RWPE1 (cell line): Measurements from ENCODE around the gene GABRG3.

Experiments
- CTCF ChIA-PET: fragments of 350-600 bp; sonication (Branson Sonifier 250); formaldehyde crosslinking; extraction: SDS; loops from one replicate; lab custom pipeline; 2021; lab: Yijun Ruan, JAX
- POLR2A ChIA-PET: fragments of 400-600 bp; formaldehyde crosslinking; extraction: SDS; loops from one replicate; lab custom pipeline; 2020; ENCODE audit warnings: antibody characterized with exemption; ENCODE audit not compliant: low non-redundant PET; lab: Yijun Ruan, JAX
- DNase-seq: peaks from one replicate; pipeline ENCODE4 v3.0.0; 2012; ENCODE audit warnings: low spot score
- H3K27ac ChIP-seq: fragments of 450-650 bp; 2 replicates; pipeline ENCODE4 v1.5.1; 2017
- CTCF ChIP-seq: fragments of 450-650 bp; conservative IDR thresholded peaks from 2 replicates; pipeline ENCODE4 v1.5.1; 2017; ENCODE audit warnings: low read depth, mild to moderate bottlenecking

Gene GABRG3

GRCh38 chr15:27123808-27124207 lies 152.8 kb downstream of the GABRG3 start:
- ChIA-PET POLR2A (no interaction called here), CTCF (no interaction called here)
- DNase-seq, result no peak
- no peak overlapping the region for H3K27ac ChIP-seq
- no peak for TF ChIP-seq CTCF

- POLR2A ChIA-PET, result no interaction called here
Observed at GRCh38 chr15:27124287-27124871, 153.4 kb downstream of the GABRG3 start.

GRCh38 chr15:27125185-27125584 lies 154.2 kb downstream of the GABRG3 start:
- DNase-seq, result no peak
- no peak for TF ChIP-seq CTCF
- ChIA-PET POLR2A (no interaction called here), CTCF (no interaction called here)
- H3K27ac ChIP-seq, result no peak overlapping the region

More at GRCh38 chr15:27124287-27124871, 153.4 kb downstream of the GABRG3 start:
- TF ChIP-seq CTCF, result no peak
- H3K27ac ChIP-seq, result no peak overlapping the region
- no peak for DNase-seq
- CTCF ChIA-PET, result no interaction called here

GRCh38 chr15:27126449-27126848 lies 155.5 kb downstream of the GABRG3 start:
- DNase-seq, result no peak
- POLR2A ChIA-PET, result no interaction called here
- H3K27ac ChIP-seq, result no peak overlapping the region
- no peak for TF ChIP-seq CTCF
- CTCF ChIA-PET, result no interaction called here

GRCh38 chr15:27127815-27128570 lies 157.0 kb downstream of the GABRG3 start:
- ChIA-PET CTCF (no interaction called here), POLR2A (no interaction called here)

GRCh38 chr15:27133249-27133648 lies 162.3 kb downstream of the GABRG3 start:
- ChIA-PET CTCF (no interaction called here), POLR2A (no interaction called here)
- no peak for TF ChIP-seq CTCF
- DNase-seq, result no peak
- H3K27ac ChIP-seq, result no peak overlapping the region

More at GRCh38 chr15:27127815-27128570, 157.0 kb downstream of the GABRG3 start:
- no peak for TF ChIP-seq CTCF
- DNase-seq, result no peak
- H3K27ac ChIP-seq, result no peak overlapping the region
